Coronary artery (tissue), 2 donors: Measurements from ENCODE around the gene ATRNL1.

Experiments
- DNase-seq: peaks from one replicate; pipeline ENCODE4 v3.0.0-alpha.2; 2017; ENCODE audit warnings: low spot score
- H3K27ac ChIP-seq, 2 donors: fragments of 200-600 bp; sonication (generic); one replicate each; pipeline ENCODE4 v1.5.1; 2016 to 2019
- H3K4me3 ChIP-seq: fragments of 200-600 bp; sonication (generic); 2 replicates; pipeline ENCODE4 v1.5.1; 2016; ENCODE audit warnings: mild to moderate bottlenecking, moderate library complexity
- TF ChIP-seq, protein P1 (sequence below): fragments of 200-600 bp; sonication (generic); IDR thresholded peaks from one replicate; pipeline ENCODE4 v1.5.1; 2019; ENCODE audit warnings: antibody characterized with exemption

ATRNL1 gene

GRCh38 chr10:115539142-115539762, 446.1 kb downstream of the ATRNL1 start:
- TF ChIP-seq, protein P1, sequence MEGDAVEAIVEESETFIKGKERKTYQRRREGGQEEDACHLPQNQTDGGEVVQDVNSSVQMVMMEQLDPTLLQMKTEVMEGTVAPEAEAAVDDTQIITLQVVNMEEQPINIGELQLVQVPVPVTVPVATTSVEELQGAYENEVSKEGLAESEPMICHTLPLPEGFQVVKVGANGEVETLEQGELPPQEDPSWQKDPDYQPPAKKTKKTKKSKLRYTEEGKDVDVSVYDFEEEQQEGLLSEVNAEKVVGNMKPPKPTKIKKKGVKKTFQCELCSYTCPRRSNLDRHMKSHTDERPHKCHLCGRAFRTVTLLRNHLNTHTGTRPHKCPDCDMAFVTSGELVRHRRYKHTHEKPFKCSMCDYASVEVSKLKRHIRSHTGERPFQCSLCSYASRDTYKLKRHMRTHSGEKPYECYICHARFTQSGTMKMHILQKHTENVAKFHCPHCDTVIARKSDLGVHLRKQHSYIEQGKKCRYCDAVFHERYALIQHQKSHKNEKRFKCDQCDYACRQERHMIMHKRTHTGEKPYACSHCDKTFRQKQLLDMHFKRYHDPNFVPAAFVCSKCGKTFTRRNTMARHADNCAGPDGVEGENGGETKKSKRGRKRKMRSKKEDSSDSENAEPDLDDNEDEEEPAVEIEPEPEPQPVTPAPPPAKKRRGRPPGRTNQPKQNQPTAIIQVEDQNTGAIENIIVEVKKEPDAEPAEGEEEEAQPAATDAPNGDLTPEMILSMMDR, result no peak
- no peak overlapping the region for H3K4me3 ChIP-seq
- DNase-seq, result no peak
- no peak overlapping the region for H3K27ac ChIP-seq

GRCh38 chr10:115555887-115556402, 462.8 kb downstream of the ATRNL1 start:
- H3K27ac ChIP-seq, result no peak overlapping the region
- TF ChIP-seq, protein P1, result no peak
- no peak overlapping the region for H3K4me3 ChIP-seq
- no peak for DNase-seq

GRCh38 chr10:115558252-115558651, 465.1 kb downstream of the ATRNL1 start:
- TF ChIP-seq, protein P1, result no peak
- Histone ChIP-seq H3K4me3 (no peak overlapping the region), H3K27ac (no peak overlapping the region)
- no peak for DNase-seq

- TF ChIP-seq, protein P1, result no peak
- no peak overlapping the region for H3K4me3 ChIP-seq
- DNase-seq, result no peak
- no peak overlapping the region for H3K27ac ChIP-seq
Measured at GRCh38 chr10:115566867-115567266, 473.7 kb downstream of the ATRNL1 start.

DNA sequence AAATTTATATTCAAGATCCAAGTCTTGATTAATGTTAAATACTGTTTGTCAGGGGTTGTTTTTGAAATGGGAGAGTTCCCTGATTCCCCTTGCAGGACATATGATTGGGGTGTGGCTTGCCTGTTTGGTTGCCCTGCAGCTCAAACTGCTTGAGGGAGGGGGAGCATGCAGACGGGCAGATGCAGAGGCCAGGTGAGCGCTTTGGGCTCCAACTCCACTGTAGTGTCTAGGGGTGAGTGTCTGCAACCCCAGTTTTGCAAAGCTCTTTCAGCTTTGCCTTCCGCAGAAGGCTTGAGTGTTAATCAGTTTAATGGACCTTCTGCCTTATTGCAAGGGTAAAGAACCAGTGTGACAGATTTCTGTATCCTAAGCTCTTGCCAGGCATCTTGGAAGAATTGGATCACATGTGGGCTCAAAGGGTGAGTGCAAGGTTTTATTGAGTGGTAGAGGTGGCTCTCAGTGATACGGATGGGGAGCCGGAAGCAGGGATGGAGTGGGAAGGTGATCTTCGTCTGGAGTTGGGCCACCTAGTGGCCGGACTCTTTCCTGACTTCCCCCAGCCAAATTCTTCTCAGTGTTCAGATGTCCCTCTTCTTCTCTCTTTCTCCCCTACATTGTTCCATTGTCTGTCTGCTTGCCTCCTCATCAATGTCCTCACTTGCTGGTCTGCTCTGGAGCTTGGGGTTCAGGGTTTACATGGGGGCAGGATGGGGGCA, 479.7 kb downstream of the ATRNL1 start:
- DNase-seq, result no peak
- H3K27ac ChIP-seq, result no peak overlapping the region
- TF ChIP-seq, protein P1, result no peak
- no peak overlapping the region for H3K4me3 ChIP-seq

- TF ChIP-seq, protein P1, result no peak
- DNase-seq, result no peak
Measured at GRCh38 chr10:115580239-115580638, 487.1 kb downstream of the ATRNL1 start.

GRCh38 chr10:115593060-115593459, 499.9 kb downstream of the ATRNL1 start:
- TF ChIP-seq, protein P1, result no peak
- Histone ChIP-seq H3K27ac (no peak overlapping the region), H3K4me3 (no peak overlapping the region)
- no peak for DNase-seq

More at GRCh38 chr10:115580239-115580638, 487.1 kb downstream of the ATRNL1 start:
- H3K4me3 ChIP-seq, result no peak overlapping the region
- H3K27ac ChIP-seq, result no peak overlapping the region
